NCI-H2196 (cell line): Measurements from ENCODE around the gene TIAM2.
"Not testable (repeated sequence)": the region's sequence is repeated elsewhere in the genome, so short reads cannot be mapped to it uniquely, and the experiment has no call there.

Source experiments
- DNase-seq: peaks from one replicate; lab custom pipeline; 2025; ENCODE audit not compliant: unreplicated experiment; lab: John Stamatoyannopoulos, UW

TIAM2 gene

GRCh38 chr6:155091756-155092155, 96.6 kb downstream of the TIAM2 start:
- no peak for DNase-seq

DNA sequence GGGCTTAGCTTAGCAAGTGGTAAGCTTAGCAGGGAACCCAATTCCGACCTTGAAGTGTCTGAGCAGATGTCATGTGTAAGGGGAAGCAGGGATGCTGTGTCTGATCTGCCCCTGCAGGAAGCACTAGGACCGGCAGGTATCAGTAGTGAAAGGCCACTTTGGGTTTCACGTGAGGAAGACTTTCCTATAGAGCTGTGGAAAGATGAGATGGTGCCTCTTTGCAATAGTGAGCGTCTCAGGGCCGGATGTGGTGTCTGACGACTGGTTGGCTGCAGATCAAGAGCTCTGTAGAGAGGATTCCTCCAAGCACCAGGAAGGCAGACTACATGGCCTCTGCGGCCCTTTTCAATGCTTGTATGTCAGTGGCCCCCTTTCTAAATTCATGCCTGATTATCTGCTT, 98.3 kb downstream of the TIAM2 start:
- no peak for DNase-seq

DNA sequence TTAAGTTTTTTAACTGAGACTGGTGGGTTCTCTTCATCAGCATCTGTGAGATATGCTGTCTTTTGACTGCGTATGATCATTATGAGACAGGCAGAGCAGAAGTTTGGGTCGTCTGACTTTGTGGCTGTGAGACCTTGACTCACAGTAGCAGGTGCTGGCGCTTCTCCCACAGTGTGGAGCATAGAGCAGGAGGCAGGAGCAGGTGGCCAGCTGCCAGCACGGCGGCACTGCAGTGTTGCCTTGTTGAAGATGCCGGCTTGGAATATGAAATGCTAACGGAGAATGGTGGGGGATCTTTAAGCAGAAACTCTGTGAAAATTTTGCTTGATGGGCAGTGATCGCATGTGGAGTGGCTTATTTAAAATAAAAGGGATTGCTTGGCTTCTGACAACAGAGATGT, 105.0 kb downstream of the TIAM2 start:
- DNase-seq: peak; percentile 1

DNA sequence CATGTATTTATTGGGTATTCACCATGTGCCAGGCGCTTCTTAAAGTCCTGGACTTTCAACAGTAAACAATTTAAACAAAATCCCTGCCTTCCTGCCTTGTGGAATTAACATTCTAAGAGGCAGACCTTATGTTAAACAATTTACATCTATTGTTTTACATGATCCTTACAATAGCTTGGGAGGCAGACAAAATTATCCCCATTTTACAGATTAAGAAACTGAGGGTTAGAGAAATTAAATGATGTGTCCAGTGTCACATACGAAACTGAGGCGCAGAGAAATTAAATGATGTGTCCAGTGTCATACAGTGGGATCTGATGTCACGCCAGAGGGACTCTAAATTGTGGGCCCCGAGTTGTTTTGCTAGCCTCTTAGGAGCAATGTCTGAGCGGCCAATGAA, 105.5 kb downstream of the TIAM2 start:
- no peak for DNase-seq

DNA sequence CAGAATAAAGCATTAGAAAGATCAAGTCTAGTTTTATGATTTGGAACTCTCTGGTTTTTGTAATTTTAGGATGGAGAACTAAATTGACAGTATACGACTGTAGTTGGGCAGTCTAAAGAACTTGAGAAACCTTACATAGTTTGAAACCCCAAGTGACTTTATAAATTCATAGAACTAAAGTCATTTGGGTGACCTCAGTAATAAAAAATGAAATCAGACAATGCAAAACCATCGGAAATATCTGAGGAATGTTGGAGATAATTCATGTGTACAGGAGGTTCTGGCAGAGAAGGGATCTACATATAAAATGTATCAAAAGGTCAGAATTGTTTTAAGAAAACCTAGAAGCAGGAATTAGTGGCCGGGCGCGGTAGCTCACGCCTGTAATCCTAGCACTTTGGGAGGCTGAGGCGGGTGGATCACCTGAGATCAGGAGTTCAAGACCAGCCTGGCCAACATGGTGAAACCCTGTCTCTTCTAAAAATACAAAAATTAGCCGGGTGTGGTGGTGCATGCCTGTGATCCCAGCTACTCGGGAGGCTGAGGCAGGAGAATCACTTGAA, 108.0 kb downstream of the TIAM2 start:
- DNase-seq: not testable (repeated sequence)

DNA sequence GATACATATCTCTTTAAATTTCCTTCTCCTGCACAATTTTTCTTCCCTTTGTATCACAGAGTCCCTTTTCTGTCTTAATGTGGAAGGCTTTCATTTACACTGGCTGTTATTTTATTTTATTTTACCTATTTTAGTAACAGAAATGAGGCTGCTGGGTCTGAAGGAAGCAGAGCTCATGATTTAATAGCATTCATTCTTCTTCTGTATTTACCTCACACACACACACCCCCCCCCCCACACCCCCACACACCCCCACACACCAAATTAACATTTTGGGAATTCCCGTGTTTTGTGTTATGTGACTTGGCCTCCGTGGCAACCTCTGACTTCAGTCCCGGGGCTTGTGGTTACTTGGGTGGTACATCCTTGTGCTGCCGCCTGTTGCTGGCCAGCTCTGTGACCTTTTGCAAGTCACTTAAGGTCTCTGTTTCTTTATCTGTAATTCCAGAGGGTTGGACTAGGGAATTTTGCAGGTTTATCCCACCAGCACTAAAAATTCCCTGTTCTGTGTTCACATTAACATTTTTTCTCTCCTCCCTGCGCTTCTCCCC, 108.8 kb downstream of the TIAM2 start:
- no peak for DNase-seq

- DNase-seq: no peak
Measured at GRCh38 chr6:155106456-155107115, 111.5 kb downstream of the TIAM2 start.

DNA sequence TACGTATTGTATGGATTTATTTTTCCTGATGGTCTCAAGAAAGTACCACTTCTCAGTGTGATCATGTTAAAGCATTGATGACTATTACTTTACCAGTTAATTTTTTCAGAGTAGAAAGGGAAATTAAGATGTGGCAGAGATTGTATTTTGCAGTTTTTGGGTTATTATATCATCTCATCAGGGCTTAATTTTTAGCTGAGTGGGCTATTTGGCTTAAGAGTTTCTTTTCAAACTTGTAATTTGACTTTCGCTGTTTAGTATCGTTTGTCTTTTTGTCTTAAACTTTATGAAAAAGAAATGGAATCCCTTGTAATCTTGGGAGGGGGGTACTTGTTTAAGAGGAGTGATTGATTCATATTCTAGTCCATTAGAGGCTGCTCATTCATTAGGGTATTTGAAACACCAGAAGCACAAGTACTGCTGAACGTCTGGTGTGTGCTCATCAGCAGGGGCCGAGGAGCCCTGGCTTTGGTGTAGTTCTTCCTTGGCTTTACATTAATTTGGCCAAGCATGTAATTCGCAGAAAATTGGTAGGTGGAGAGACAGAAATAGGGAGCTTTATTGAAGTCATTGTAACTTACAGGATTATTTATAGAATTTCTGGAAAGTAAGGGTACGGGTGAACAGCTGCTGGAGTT, 112.4 kb downstream of the TIAM2 start:
- no peak for DNase-seq

- DNase-seq: no peak
Measured at GRCh38 chr6:155108070-155108820, 113.1 kb downstream of the TIAM2 start.

DNA sequence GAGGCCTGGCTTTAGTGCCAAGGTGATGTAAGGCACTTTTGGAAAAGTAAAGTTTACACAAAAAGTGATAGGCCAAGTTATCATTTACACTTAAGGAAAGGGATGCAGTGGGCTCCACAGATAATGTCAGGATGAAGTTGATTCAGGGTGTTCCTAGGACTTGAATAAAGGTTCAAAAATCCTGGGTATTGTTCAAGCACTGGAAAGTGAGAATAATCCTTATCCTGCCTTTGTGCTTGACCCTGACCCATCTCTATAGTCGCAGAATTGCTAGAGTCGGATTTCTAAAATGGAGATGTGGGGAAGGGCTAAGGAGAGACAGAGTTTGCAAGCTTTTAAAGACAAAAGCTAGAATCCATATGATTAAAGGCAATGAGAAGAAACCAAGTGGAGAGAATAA, 115.6 kb downstream of the TIAM2 start:
- DNase-seq: no peak

- DNase-seq: no peak
Measured at GRCh38 chr6:155112757-155113156, 117.6 kb downstream of the TIAM2 start.

- no peak for DNase-seq
Measured at GRCh38 chr6:155115893-155116570, 120.9 kb downstream of the TIAM2 start.

DNA sequence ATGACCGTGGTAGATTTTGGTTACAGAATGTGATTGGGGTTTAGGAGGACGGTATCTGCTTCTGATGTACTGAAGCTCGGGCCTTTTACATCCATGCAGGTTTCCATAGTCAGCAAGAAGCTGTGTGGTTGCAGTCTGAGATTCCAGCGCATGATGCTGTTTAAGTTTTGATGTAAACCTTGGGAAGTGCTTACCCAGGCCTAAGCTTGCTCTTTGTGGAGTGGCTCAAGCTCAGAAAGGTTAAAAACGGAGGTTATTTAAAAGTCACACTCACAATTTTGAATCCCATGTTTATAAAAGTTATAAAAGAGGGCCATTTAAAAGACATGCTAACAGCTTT, 121.4 kb downstream of the TIAM2 start:
- DNase-seq: no peak

DNA sequence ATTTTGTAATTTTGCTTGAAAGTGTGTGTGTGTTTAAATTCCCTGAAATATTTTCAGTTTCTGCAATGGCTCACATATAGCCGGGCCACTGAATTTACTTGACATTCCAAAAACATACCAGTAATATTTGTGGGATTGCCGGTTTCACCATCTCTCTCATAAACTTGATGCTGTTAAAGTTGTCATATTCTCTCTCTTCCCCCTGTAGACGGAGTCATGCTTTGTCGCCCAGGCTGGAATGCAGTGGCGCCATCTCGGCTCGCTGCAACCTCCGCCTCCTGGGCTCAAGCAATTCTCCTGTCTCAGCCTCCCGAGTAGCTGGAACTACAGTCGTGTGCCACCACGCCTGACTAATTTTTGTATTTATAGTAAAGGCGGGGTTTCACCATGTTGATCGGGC, 122.1 kb downstream of the TIAM2 start:
- DNase-seq: no peak

DNA sequence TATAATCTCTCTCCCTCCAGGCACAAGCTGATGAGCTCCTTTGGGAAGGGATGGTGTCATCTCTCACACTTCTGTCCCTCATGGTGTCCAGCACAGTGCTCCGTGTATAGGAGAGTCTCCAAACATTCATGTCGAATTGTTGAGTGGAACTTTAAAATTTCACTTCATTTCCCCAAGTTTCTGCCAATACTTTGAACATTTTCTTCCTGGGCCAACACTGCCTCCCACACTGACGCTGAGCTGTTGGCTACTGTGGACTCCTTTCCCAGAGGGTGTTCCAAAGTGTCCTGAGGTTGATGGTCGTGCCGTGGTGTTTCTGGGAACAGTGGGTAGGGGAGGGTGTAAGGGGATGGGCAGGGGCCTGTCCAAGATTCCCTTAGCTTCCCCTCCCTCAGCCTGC, 122.7 kb downstream of the TIAM2 start:
- DNase-seq: no peak

DNA sequence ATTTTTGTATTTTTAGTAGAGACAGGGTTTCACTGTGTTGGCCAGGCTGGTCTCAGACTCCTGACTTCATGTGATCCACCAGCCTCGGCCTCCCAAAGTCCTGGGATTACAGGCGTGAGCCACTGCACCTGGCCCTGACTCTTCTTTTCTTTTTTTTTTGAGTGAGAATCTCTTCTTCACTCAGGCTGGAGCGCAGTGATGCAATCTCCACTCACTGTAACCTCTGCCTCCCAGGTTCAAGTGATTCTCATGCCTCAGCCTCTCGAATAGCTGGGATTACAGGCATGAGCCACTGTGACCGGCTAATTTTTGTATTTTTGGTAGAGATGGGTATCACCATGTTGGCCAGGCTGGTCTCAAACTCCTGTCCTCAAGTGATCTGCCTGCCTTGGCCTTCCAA, 124.1 kb downstream of the TIAM2 start:
- DNase-seq: not testable (repeated sequence)

GRCh38 chr6:155120034-155120433, 124.9 kb downstream of the TIAM2 start:
- DNase-seq: no peak

- no peak for DNase-seq
Measured at GRCh38 chr6:155121294-155121693, 126.2 kb downstream of the TIAM2 start.

DNA sequence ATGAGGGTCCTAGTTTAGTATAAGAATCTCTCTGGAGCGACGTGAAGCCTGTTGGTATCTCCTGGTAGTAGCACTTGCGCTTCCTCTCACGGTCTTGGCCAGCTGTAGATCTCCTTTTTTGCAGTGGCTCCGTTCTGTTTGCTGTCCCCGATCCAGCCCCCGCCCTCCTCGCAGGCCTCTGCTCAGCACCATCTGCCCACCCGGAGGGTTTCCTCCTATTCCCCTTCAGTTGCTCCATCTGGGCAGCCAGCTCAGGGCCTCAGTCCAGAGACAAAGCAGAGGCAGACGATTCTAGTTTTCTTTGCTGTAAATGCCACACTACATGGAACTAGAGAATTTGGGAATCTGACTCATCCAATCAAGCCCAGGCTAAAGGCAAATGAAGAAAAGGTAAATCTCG, 126.6 kb downstream of the TIAM2 start:
- no peak for DNase-seq

DNA sequence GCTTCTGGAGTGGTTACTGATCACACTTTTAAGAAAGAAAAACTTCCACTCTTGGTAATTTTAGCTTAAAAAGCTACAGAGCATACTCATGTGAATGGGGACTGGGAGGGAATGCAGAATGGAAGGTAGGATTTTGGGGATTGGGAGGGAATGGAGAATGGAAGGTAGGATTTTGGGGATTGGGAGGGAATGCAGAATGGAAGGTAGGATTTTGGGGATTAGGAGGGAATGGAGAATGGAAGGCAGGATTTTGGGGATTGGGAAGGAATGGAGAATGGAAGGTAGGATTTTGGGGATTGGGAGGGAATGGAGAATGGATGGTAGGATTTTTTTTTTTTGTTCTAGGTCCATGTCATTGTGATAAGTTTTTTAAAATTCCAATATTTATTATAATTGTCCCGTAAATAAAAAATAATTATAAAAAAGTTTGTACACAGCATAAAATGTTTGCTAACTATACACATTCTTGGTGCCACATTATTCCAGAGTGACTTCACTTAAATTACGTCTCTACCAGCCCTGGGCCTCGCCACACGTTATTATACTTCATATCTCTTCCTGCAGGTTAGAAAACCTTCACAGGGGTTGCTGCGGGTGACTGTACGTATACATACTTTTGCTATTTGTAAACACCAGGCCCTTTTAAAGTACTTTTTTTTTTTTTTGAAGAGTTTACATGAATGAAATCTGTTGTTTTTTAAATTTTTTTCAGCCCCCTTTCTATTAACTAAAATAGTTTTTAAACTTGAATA, 127.3 kb downstream of the TIAM2 start:
- DNase-seq: no peak

GRCh38 chr6:155123520-155123919, 128.4 kb downstream of the TIAM2 start:
- DNase-seq: no peak
